ENCODE results near the gene MOAP1.
"Not testable (repeated sequence)": the region's sequence is repeated elsewhere in the genome, so short reads cannot be mapped to it uniquely, and the experiment has no call there.

- TF ChIP-seq CTCF (IDR thresholded peaks at IDR 0.05; ENCODE audit: low read depth, low read length); EZH2phosphoT487 (IDR thresholded peaks at IDR 0.05; ENCODE audit: low read depth): not testable (repeated sequence)
Observed at GRCh38 chr14:93169619-93170018, 15.1 kb downstream of the MOAP1 start.

All from OCI-LY3 (cell line).